Measurements from ENCODE around the gene CBLN3. TPM values are rescaled to one million over a fixed set of nuclear protein-coding genes. Genes with fewer than 3 reads are reported as not detected.

Gene CBLN3
- total and polyA plus RNA-seq, 2 of the 4 experiments (the other 2 are of a cell fraction) = 0.72 to 4.5 TPM

DNA sequence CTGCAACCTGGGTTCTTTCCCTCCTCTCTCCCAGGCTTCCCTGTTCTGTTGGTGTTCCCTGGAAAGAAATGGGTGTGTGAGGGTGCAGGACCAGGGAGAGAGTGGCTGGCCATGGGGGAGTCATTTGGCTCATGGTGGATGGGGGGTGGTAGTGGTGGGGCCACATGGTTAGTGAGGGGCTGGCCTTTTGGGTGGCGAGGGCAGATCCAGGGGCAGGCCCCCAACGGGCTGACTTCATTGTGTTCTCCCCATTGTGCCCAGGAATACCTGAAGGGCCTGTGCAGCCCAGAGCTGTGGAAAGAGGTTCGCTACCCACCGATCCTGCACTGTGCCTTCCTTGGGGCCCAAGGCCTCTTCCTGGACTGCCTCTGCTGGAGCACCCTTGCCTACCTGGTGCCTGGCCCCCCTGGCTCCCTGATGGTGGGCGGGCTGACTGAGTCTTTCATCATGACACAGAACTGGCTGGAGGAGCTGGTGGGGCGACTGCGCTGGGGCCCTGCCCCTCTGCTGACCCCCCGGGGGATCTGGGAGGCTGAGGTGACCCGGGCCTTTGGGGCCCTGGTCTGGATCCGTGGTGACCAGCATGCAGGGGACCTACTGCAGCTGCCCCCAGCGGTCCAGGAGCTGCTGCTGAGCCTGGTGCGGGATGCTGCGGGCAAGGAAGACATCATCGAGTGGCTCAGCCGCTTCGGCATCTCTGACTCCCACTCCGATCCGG lies 21.7 kb downstream of the CBLN3 start:
- no peak overlapping the region for H4K91ac ChIP-seq (ENCODE audit: insufficient read depth, low read depth, low read length)
- H3K4ac ChIP-seq (ENCODE audit: low read depth, low read length) = no peak overlapping the region
- no peak overlapping the region for H3K18ac ChIP-seq (ENCODE audit: low read depth, low read length)
- H4K8ac ChIP-seq (ENCODE audit: low read depth in 2 of 2, low read length in 2 of 2) = no peak overlapping the region
- H4K5ac ChIP-seq (ENCODE audit: low read depth, low read length) = no peak overlapping the region
- H3K79me1 ChIP-seq (ENCODE audit: low read depth in 1 of 2, low read length in 2 of 2) = peaks cover 0 to 5% of the 10 kb centered on the region in 2 experiments; a peak in 1 of 4 replicates
- H3K9me3 ChIP-seq (ENCODE audit: control insufficient read depth, insufficient read depth, low read length) = no peaks in the 10 kb centered on the region
- ChIA-PET CTCF (interaction anchor here (1.3 to 3.2 kb wide), 2 partner anchors 42 to 74 kb away, joined by 5 to 9 read pairs; no protein-coding TSS in a partner anchor), POLR2A (ENCODE audit: unreplicated experiment) (no interaction called here)
- no peak overlapping the region for H2AK5ac ChIP-seq (ENCODE audit: low read depth, low read length)
- no peak overlapping the region for H2AK9ac ChIP-seq (replicated peaks; ENCODE audit: low read depth, low read length, poor library complexity)
- no peak overlapping the region for H3K14ac ChIP-seq (replicated peaks; ENCODE audit: low read depth, low read length)
- dilution Hi-C loops (cut with HindIII; ENCODE audit: low sequenced_read_pairs, unreplicated experiment) (no loop called here), in situ Hi-C loops (cut with MboI; ENCODE audit: low sequenced_read_pairs) (no loop called here), intact Hi-C loops (cut with micrococcal nuclease) (no loop called here)
- ATAC-seq (ENCODE audit: low read depth) (no peak), DNase-seq (no peak)
- no peak overlapping the region for H2BK120ac ChIP-seq (ENCODE audit: low read depth, low read length)
- H3K4me3 ChIP-seq (ENCODE audit: insufficient read depth, low read depth, low read length) = no peak overlapping the region
- peaks cover 6% of the 10 kb centered on the region; the same call in 1 of the 2 replicates for H3K9me1 ChIP-seq (ENCODE audit: insufficient read depth, low read length)
- no peak overlapping the region for H3K23ac ChIP-seq (ENCODE audit: low read depth, low read length)
- H2BK5ac ChIP-seq (ENCODE audit: low read depth, low read length, poor library complexity, severe bottlenecking) = no peak overlapping the region
- 90% methylated on average over 8 of the region's 18 CpGs; no CpG with 5 or more reads in 1 of the 2 experiments for WGBS, 2 experiments (ENCODE audit: extremely low coverage in 2 of 2, insufficient read length in 1 of 2)
- no peak overlapping the region for H2AFZ ChIP-seq (replicated peaks; ENCODE audit: low read length, poor library complexity)
- H4K20me1 ChIP-seq (ENCODE audit: insufficient read depth, low read length) = 0 out of 2 replicates have a peak, but pooled peaks cover 3% of the 10 kb centered on the region
- no peak overlapping the region for H3K56ac ChIP-seq (ENCODE audit: extremely low read depth, insufficient read depth, low read length)
- no TSS peak for BruUV-seq (replicated peaks)
- no peak overlapping the region for H3K9ac ChIP-seq (ENCODE audit: low read depth, low read length)
- peaks cover 3% of the 10 kb centered on the region; the same call in 1 of the 2 replicates for H3K4me1 ChIP-seq (ENCODE audit: control insufficient read depth, insufficient read depth, low read length)
- TF ChIP-seq CHD1 (IDR thresholded peaks at IDR 0.05; ENCODE audit: low read depth, low read length) (no peak), BHLHE40 (IDR thresholded peaks at IDR 0.05; ENCODE audit: low read depth, low read length) (no peak), MXI1 (IDR thresholded peaks at IDR 0.05; ENCODE audit: borderline replicate concordance, low read depth, low read length) (no peak), MAFK (IDR thresholded peaks at IDR 0.05; ENCODE audit: low read depth, low read length) (no peak), RFX5 (IDR thresholded peaks at IDR 0.05; ENCODE audit: low read depth, low read length) (no peak), CEBPB (IDR thresholded peaks at IDR 0.05; ENCODE audit: low read depth, low read length) (no peak), MAZ (IDR thresholded peaks at IDR 0.05; ENCODE audit: borderline replicate concordance, low read depth, low read length) (no peak), SMC3 (IDR thresholded peaks at IDR 0.05; ENCODE audit: low read depth, low read length) (no peak), NFE2L2 (IDR thresholded peaks at IDR 0.05; ENCODE audit: low read depth, low read length) (no peak), POLR2A (IDR thresholded peaks at IDR 0.05; ENCODE audit: low read depth, low read length) (no peak)
- TF ChIP-seq, protein P1, sequence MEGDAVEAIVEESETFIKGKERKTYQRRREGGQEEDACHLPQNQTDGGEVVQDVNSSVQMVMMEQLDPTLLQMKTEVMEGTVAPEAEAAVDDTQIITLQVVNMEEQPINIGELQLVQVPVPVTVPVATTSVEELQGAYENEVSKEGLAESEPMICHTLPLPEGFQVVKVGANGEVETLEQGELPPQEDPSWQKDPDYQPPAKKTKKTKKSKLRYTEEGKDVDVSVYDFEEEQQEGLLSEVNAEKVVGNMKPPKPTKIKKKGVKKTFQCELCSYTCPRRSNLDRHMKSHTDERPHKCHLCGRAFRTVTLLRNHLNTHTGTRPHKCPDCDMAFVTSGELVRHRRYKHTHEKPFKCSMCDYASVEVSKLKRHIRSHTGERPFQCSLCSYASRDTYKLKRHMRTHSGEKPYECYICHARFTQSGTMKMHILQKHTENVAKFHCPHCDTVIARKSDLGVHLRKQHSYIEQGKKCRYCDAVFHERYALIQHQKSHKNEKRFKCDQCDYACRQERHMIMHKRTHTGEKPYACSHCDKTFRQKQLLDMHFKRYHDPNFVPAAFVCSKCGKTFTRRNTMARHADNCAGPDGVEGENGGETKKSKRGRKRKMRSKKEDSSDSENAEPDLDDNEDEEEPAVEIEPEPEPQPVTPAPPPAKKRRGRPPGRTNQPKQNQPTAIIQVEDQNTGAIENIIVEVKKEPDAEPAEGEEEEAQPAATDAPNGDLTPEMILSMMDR (conservative IDR thresholded peaks at IDR 0.05; ENCODE audit: low read depth, low read length) = no peak
- TF ChIP-seq, protein P2, sequence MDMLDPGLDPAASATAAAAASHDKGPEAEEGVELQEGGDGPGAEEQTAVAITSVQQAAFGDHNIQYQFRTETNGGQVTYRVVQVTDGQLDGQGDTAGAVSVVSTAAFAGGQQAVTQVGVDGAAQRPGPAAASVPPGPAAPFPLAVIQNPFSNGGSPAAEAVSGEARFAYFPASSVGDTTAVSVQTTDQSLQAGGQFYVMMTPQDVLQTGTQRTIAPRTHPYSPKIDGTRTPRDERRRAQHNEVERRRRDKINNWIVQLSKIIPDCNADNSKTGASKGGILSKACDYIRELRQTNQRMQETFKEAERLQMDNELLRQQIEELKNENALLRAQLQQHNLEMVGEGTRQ (IDR thresholded peaks at IDR 0.05; ENCODE audit: low read depth, low read length) = no peak
- TF ChIP-seq, protein P3, sequence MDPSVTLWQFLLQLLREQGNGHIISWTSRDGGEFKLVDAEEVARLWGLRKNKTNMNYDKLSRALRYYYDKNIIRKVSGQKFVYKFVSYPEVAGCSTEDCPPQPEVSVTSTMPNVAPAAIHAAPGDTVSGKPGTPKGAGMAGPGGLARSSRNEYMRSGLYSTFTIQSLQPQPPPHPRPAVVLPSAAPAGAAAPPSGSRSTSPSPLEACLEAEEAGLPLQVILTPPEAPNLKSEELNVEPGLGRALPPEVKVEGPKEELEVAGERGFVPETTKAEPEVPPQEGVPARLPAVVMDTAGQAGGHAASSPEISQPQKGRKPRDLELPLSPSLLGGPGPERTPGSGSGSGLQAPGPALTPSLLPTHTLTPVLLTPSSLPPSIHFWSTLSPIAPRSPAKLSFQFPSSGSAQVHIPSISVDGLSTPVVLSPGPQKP (IDR thresholded peaks at IDR 0.05; ENCODE audit: borderline replicate concordance, low read depth, low read length) = no peak
- H3K27me3 ChIP-seq (ENCODE audit: control insufficient read depth, insufficient read depth, low read length) = no peaks in the 10 kb centered on the region
- no peak overlapping the region for H2BK20ac ChIP-seq (ENCODE audit: low read depth, low read length)
- no peak overlapping the region for H3K4me2 ChIP-seq (ENCODE audit: low read depth, low read length)
- H3K36me3 ChIP-seq (ENCODE audit: control insufficient read depth, insufficient read depth, low read length) = peaks cover 27% of the 10 kb centered on the region; the same call in 1 of the 2 replicates
- no peak overlapping the region for H3K27ac ChIP-seq (ENCODE audit: insufficient read depth, low read length)
- no peak overlapping the region for H2BK15ac ChIP-seq (ENCODE audit: low read depth, low read length)

Measured in IMR-90 (cell line).